ENCODE data around the gene SNX25.

DNA sequence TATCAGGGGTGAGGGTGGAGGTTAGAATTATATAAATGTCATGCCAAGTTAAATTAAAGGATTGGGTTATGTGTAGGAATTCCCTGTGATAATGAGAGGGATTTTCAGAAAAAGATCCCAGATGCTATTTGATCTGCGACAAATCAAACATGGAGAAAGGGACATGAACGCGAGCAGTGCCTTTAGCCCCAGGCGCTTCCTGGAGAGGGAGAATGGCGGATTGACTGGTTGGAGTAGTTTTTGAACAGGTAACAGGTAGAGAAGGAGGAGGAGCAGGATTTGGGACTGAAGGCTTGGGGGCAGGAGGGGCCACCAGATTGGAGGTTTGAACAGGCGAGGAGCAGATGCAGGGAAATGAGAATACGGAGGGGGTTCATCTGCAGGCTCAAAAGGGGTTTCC is 119.2 kb downstream of the SNX25 start:
- TF ChIP-seq, protein P1, sequence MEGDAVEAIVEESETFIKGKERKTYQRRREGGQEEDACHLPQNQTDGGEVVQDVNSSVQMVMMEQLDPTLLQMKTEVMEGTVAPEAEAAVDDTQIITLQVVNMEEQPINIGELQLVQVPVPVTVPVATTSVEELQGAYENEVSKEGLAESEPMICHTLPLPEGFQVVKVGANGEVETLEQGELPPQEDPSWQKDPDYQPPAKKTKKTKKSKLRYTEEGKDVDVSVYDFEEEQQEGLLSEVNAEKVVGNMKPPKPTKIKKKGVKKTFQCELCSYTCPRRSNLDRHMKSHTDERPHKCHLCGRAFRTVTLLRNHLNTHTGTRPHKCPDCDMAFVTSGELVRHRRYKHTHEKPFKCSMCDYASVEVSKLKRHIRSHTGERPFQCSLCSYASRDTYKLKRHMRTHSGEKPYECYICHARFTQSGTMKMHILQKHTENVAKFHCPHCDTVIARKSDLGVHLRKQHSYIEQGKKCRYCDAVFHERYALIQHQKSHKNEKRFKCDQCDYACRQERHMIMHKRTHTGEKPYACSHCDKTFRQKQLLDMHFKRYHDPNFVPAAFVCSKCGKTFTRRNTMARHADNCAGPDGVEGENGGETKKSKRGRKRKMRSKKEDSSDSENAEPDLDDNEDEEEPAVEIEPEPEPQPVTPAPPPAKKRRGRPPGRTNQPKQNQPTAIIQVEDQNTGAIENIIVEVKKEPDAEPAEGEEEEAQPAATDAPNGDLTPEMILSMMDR (conservative IDR thresholded peaks at IDR 0.05 in 1 of 2, IDR thresholded peaks at IDR 0.05 in 1 of 2; ENCODE audit: low read depth in 1 of 2, low read length in 2 of 2), result no peak
- TF ChIP-seq EZH2 (IDR thresholded peaks at IDR 0.05; ENCODE audit: low read length, missing control alignments), result no peak
